Left lung (tissue), 10 donors: Measurements from ENCODE around the gene FBXO42. TPM values are rescaled to one million over a fixed set of nuclear protein-coding genes. Genes with fewer than 3 reads are reported as not detected.
A peak's percentile ranks its signal among the peaks of the same experiment; 100 is the strongest.

Source experiments
- ATAC-seq: fragments of 200-7000 bp; cut with Tn5 transposase; one replicate; pipeline ENCODE4 v1.9.1; 2020; ENCODE audit warnings: moderate library complexity
- DNase-seq, 4 donors: peaks; one replicate each; pipeline ENCODE4 v3.0.0-alpha.2; 2013 to 2020
- H3K27ac ChIP-seq, 2 donors: fragments of 200-600 bp; sonication (generic) in 1 of 2; one replicate each; pipeline versions ENCODE4 v1.5.0 to v1.8.0; 2020 to 2021
- H3K27me3 ChIP-seq, 2 donors: fragments of 200-600 bp; sonication (generic) in 1 of 2; one replicate each; pipeline versions ENCODE4 v1.5.0 to v1.8.0; 2020 to 2021
- H3K36me3 ChIP-seq, 2 donors: fragments of 200-600 bp; sonication (generic) in 1 of 2; one replicate each; pipeline versions ENCODE4 v1.5.0 to v1.8.0; 2020 to 2021
- H3K4me1 ChIP-seq, 2 donors: fragments of 200-600 bp; one replicate each; pipeline ENCODE4 v1.8.0; 2021
- H3K4me3 ChIP-seq, 2 donors: fragments of 200-600 bp; sonication (generic) in 1 of 2; one replicate each; pipeline versions ENCODE4 v1.5.0 to v1.8.0; 2020 to 2021; ENCODE audit warnings: mild to moderate bottlenecking in 1 of 2
- H3K9me3 ChIP-seq, 2 donors: fragments of 200-600 bp; sonication (generic) in 1 of 2; one replicate each; pipeline versions ENCODE4 v1.5.0 to v1.8.0; 2020 to 2021
- CTCF ChIP-seq, 2 donors: fragments of 200-600 bp; sonication (generic) in 1 of 2; IDR thresholded peaks; one replicate each; pipeline versions ENCODE4 v1.5.0 to v1.8.0; 2021; ENCODE audit warnings: antibody characterized with exemption in 2 of 2
- intact Hi-C, 2 donors: fragments of 100-400 bp; cut with DNase I; formaldehyde crosslinking; loops; one replicate each; pipeline versions ENCODE4 v1.11.2 to v1.14.2; 2022
- polyA plus RNA-seq, 6 donors: library from polyadenylated mRNA; unstranded; fragments of 120-200 nt; gene quantifications; one replicate each; pipeline ENCODE4 v1.2.1, GENCODE V29; 2013; ENCODE audit not compliant: insufficient read length in 6 of 6
- total RNA-seq, 2 donors: library from RNA; stranded (reverse); fragmentation: NEBNext Ultra II Directional; extraction: Animal tissue kit (Norgen Biotek cat#: 25700); gene quantifications; one replicate each; pipeline ENCODE4 v1.2.1, GENCODE V29; 2021
- donor health status: DM: no; HTN: yes; CAD: no.
- donor health status: DM: no; HTN: no; CAD: no.

FBXO42 gene
- total and polyA plus RNA-seq, 8 donors, result 18.8 to 22.4 (median 21.1) TPM

DNA sequence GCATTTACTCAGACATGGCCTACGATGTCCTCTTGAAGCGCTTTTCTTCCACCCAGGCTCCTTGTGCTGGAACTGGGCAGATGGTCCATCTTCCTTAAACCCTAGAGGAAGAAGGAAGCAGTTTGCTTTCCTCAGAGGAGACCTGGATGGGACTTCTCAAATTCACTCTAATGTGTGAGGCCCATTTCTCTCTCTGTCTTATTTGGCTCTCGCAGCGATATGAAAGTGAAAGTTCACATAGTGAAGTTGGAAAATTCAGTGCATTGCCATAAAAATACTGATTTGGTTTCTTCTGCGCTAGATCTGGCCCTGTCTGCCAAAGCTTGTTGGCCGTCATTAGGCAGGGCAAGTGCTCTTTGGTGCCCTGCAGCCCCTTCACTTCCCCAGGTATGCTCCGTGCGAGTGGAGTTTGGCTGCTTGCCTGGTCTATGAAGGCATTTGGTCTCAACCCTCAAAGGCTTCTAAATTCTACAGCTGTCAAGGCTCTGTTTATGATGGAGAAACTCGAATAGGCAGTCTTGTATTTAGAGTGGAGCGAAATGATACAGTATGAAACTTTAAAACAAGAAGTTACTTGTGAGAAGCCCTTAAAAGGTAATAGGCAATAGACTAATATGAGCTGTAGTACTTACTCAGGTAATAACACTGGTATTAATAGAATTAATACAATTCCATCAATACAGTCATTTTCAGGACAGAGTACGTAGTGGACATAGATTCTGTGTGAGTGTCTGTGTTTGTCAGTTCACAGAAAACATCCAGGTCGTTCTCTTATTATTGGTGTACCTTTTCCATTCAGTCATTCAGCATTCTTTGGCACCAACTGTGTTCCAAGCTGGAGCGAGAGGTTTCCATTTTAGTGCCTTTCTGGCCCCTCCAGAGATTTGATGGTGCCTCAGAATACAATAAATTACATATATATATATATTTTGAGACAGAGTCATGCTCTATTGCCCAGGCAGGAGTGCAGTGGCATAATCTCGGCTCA, 35.2 kb upstream of the FBXO42 start:
- DNase-seq (peak in 3 of 4 donors; percentile 59 to 72 (median 64)), ATAC-seq (peak; percentile 83)
- Histone ChIP-seq H3K4me3 (peak overlapping the region in 1 of 2 donors; percentile 13), H3K9me3 (no peaks in the 10 kb centered on the region), H3K4me1 (peaks cover 23 to 65% of the 10 kb centered on the region in 2 donors), H3K36me3 (no peaks in the 10 kb centered on the region), H3K27ac (peak overlapping the region; percentile 51 to 71), H3K27me3 (no peaks in the 10 kb centered on the region)
- no peak for TF ChIP-seq CTCF (IDR thresholded peaks at IDR 0.05)
- intact Hi-C loops, result no loop called here

DNA sequence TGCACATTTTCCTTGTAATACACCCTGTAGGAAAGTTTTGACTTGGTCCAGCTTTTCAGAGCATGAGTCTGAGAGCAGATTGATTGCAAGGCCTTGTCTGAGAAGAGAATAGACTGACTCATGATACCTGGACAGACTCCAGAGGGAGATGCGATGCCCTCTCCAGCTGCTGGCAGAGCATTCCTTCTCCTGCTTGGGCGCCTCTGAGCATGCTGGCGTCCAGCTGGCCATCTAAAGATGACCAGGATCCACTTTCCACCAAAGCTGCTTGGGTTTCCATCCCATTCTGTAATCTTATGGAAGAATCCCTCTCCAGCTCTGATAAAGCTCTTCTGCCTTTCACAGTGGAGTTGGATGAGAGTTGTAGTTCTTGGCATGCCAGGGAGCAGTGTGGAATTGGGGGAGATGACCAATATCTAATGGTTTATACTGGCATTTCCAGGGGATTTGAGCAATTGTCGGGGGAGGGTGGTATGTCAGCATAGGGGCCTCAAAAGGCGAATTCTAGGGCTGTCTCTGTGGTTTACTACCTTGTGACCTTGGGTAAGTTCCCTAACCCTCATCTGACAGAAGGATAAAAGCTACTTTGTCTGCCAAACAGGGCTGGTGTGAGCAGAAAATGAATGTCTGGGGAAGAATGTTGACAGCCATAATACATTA, 34.3 kb upstream of the FBXO42 start:
- ATAC-seq (peak; percentile 16), DNase-seq (no peak)
- Histone ChIP-seq H3K36me3 (no peaks in the 10 kb centered on the region), H3K27ac (peak overlapping the region; percentile 51 to 71), H3K4me1 (peaks cover 23 to 58% of the 10 kb centered on the region in 2 donors), H3K9me3 (no peaks in the 10 kb centered on the region), H3K27me3 (no peaks in the 10 kb centered on the region), H3K4me3 (peak overlapping the region in 1 of 2 donors; percentile 13)
- intact Hi-C loops, result no loop called here
- no peak for TF ChIP-seq CTCF (IDR thresholded peaks at IDR 0.05)

DNA sequence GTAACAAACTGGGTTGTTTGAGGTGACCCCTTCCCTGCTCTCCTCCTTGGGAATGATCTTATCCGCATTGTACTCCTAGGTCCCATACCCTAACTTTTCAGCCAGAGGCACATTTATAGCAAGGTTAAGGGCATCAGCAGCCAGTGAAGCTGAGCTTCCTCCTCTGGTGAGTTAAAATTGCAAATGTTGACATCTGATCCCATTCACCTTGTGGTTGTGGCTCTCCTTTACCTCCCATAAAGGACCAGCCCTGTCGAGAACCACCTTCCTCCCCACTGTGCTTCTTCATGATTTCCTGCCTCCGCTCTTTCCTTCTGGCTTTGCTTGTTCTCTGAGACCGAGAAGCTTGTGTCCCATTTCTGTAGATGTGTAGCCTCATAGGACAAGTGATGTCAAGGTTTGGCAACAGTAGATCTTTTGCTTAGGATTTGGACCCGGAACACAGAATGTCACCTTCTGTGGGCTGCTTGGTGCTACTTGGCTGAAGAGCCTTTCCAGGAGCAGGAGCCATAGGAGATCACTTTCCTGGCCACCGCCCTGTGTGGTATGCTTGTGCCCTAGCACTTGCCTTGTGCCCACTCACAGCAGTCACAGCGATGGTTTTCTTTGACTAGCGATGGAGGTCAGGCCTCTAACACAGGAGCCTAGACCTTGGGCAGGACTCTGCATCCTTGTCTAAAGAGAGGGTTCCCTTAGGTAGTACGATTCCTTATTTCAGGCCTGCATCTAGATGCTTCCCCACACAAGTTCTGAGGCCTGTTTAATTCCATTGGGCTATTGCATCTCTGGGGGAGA, 33.6 kb upstream of the FBXO42 start:
- Histone ChIP-seq H3K36me3 (no peaks in the 10 kb centered on the region), H3K4me3 (no peak overlapping the region), H3K4me1 (peaks cover 23 to 51% of the 10 kb centered on the region in 2 donors), H3K9me3 (no peaks in the 10 kb centered on the region), H3K27ac (no peak overlapping the region), H3K27me3 (no peaks in the 10 kb centered on the region)
- TF ChIP-seq CTCF (IDR thresholded peaks at IDR 0.05), result no peak
- intact Hi-C loops, result no loop called here
- ATAC-seq (no peak), DNase-seq (no peak)

DNA sequence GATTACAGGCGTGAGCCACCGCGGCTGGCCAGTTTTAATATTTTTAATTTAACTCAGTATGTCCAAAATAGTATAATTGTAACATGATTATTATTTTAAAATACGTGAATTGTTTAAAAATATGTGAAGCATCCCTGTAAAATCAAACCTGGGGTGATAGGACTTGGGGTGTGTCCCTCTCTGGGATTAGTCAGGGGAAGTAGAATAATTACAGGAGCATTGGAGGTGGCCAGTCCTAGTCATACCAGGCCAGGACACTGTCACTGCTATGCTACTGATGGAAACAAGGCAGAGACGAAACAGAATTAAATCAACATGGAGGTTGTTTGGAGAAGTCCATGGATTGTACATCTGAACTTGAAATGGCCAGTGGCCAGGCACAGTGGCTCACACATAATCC, 31.6 kb upstream of the FBXO42 start:
- Histone ChIP-seq H3K9me3 (no peaks in the 10 kb centered on the region), H3K4me1 (peaks cover 26 to 50% of the 10 kb centered on the region in 2 donors), H3K36me3 (no peaks in the 10 kb centered on the region), H3K27ac (no peak overlapping the region), H3K27me3 (no peaks in the 10 kb centered on the region), H3K4me3 (no peak overlapping the region)
- TF ChIP-seq CTCF (IDR thresholded peaks at IDR 0.05), result no peak
- no peak for DNase-seq
- intact Hi-C loops, result no loop called here
- no peak for ATAC-seq
